GM21528 (cell line): ENCODE results near the gene ETV4.

Experiments used
- ATAC-seq: cut with Tn5 transposase; IDR thresholded peaks from one replicate; pipeline ENCODE4 v1.9.1; 2021; ENCODE audit warnings: mild to moderate bottlenecking, moderate library complexity; ENCODE audit not compliant: unreplicated experiment, low FRiP score

The ETV4 gene

GRCh38 chr17:43573579-43574321, 27.6 kb upstream of the ETV4 start:
- ATAC-seq, result no peak

GRCh38 chr17:43572368-43572980, 26.3 kb upstream of the ETV4 start:
- no peak for ATAC-seq

GRCh38 chr17:43570518-43570928, 24.4 kb upstream of the ETV4 start:
- no peak for ATAC-seq

GRCh38 chr17:43568506-43569082, 22.5 kb upstream of the ETV4 start:
- ATAC-seq, result no peak

- no peak for ATAC-seq
Measured at GRCh38 chr17:43563600-43564594, 17.8 kb upstream of the ETV4 start.

- no peak for ATAC-seq
Measured at GRCh38 chr17:43562679-43563599, 16.8 kb upstream of the ETV4 start.

GRCh38 chr17:43560461-43561427, 14.6 kb upstream of the ETV4 start:
- ATAC-seq, result no peak

GRCh38 chr17:43559161-43559816, 13.1 kb upstream of the ETV4 start:
- ATAC-seq, result no peak

GRCh38 chr17:43558805-43559160, 12.6 kb upstream of the ETV4 start:
- no peak for ATAC-seq

- ATAC-seq, result no peak
Measured at GRCh38 chr17:43556292-43556691, 10.2 kb upstream of the ETV4 start.

- no peak for ATAC-seq
Measured at GRCh38 chr17:43554857-43555256, 8.7 kb upstream of the ETV4 start.

- ATAC-seq, result no peak
Measured at GRCh38 chr17:43553573-43553972, 7.4 kb upstream of the ETV4 start.

- ATAC-seq, result no peak
Measured at GRCh38 chr17:43552229-43552837, 6.2 kb upstream of the ETV4 start.

- ATAC-seq, result no peak
Measured at GRCh38 chr17:43550754-43551153, 4.6 kb upstream of the ETV4 start.

- ATAC-seq, result no peak
Measured at GRCh38 chr17:43549496-43549895, 3.4 kb upstream of the ETV4 start.

GRCh38 chr17:43548689-43549379, 2.7 kb upstream of the ETV4 start:
- ATAC-seq, result no peak

- ATAC-seq, result no peak
Measured at GRCh38 chr17:43547659-43548256, 1.6 kb upstream of the ETV4 start.
